ENCODE measurements around the gene TSHR.

DNA sequence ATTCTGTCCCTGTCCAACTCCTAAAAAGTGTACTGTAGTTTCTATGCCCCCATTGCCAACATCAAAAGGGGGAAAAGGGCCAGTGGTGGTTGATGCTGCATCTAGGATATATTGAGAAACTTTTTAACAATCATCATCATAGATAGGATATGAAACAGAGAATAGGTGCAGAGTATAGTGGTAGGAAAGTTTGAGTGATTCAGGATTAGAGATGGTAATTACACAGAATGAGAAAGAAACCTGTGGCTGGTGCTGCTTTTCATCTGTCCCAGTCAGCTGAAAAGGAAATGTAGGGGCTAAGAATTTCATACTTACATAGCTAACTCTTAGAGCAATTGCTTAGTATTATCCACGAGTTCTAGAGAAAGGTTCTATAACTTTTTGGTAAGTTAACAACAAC is 197.8 kb downstream of the TSHR start:
- TF ChIP-seq POLR2A (IDR thresholded peaks at IDR 0.05; ENCODE audit: low read depth, low read length) = no peak
- TF ChIP-seq, protein P1, sequence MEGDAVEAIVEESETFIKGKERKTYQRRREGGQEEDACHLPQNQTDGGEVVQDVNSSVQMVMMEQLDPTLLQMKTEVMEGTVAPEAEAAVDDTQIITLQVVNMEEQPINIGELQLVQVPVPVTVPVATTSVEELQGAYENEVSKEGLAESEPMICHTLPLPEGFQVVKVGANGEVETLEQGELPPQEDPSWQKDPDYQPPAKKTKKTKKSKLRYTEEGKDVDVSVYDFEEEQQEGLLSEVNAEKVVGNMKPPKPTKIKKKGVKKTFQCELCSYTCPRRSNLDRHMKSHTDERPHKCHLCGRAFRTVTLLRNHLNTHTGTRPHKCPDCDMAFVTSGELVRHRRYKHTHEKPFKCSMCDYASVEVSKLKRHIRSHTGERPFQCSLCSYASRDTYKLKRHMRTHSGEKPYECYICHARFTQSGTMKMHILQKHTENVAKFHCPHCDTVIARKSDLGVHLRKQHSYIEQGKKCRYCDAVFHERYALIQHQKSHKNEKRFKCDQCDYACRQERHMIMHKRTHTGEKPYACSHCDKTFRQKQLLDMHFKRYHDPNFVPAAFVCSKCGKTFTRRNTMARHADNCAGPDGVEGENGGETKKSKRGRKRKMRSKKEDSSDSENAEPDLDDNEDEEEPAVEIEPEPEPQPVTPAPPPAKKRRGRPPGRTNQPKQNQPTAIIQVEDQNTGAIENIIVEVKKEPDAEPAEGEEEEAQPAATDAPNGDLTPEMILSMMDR (IDR thresholded peaks at IDR 0.05; ENCODE audit: extremely low read depth in 1 of 2, insufficient read depth in 1 of 2, low read depth in 1 of 2, low read length in 2 of 2) = no peak
- TF ChIP-seq, protein P2, sequence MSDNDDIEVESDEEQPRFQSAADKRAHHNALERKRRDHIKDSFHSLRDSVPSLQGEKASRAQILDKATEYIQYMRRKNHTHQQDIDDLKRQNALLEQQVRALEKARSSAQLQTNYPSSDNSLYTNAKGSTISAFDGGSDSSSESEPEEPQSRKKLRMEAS (IDR thresholded peaks at IDR 0.05; ENCODE audit: insufficient read depth, insufficient read length) = no peak
- no peak for TF ChIP-seq JUN (IDR thresholded peaks at IDR 0.05; ENCODE audit: borderline replicate concordance, insufficient read depth, insufficient read length, low read depth)
- TF ChIP-seq POLR2AphosphoS5 (IDR thresholded peaks at IDR 0.05; ENCODE audit: insufficient read depth, low read depth, low read length) = no peak
- TF ChIP-seq FOS (IDR thresholded peaks at IDR 0.05; ENCODE audit: borderline replicate concordance, insufficient read depth, low read length) = no peak
- TF ChIP-seq GATA2 (IDR thresholded peaks at IDR 0.05; ENCODE audit: insufficient read depth, insufficient read length, low read depth, low read length) = no peak
- TF ChIP-seq MYC (IDR thresholded peaks at IDR 0.05; ENCODE audit: low read depth, low read length) = no peak
- no peak for TF ChIP-seq EZH2 (IDR thresholded peaks at IDR 0.05; ENCODE audit: borderline replicate concordance, low read depth, low read length, severe bottlenecking)
